ENCODE data around the gene ANXA1.
"Not testable (repeated sequence)": the region's sequence is repeated elsewhere in the genome, so short reads cannot be mapped to it uniquely, and the experiment has no call there.

Gene ANXA1

GRCh38 chr9:73170185-73170957, 18.7 kb downstream of the ANXA1 start:
- DNase-seq: no peak

- DNase-seq: no peak
Measured at GRCh38 chr9:73172901-73173215, 21.2 kb downstream of the ANXA1 start.

- DNase-seq: no peak
Measured at GRCh38 chr9:73173557-73174329, 22.1 kb downstream of the ANXA1 start.

GRCh38 chr9:73174330-73174980, 22.8 kb downstream of the ANXA1 start:
- no peak for DNase-seq

DNA sequence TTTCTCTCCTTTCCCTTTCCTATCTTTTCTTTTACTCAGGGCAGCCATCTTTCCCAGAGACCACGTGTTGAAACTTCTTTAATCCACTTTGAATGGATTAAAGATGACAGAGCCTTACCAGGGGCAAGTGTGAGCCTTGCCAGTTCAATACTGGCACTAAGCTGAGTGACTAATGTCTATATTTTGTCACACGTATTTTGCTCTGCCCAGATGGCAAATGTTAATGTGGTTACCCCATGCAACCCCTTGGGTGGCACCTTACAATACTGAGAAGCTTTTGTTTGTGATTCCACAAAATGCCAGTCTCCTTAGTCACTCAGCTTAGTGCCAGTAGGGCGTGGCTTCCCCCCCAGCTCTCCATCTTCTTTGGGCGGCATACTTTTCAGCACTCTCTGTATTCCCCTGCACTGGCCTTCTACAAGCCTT, 24.8 kb downstream of the ANXA1 start:
- DNase-seq: no peak

DNA sequence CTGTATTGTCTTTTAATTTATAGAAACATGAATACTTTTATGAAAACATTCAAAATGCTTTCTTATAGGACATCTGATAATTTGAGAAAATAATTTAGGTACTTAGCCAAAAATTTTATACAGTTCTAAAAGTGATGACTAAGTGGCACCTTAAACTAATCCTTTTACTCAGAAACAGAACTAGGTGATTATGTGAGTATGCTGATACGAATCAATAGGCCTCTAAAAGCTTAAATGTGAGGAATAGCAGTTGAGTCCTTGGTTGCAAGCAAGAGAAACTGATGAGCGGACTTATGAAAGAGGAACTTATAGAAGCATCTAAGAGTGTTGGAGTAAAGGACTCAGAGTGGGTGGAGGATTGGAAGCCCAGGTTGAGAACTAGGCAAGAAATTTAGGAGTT, 26.4 kb downstream of the ANXA1 start:
- DNase-seq: no peak

DNA sequence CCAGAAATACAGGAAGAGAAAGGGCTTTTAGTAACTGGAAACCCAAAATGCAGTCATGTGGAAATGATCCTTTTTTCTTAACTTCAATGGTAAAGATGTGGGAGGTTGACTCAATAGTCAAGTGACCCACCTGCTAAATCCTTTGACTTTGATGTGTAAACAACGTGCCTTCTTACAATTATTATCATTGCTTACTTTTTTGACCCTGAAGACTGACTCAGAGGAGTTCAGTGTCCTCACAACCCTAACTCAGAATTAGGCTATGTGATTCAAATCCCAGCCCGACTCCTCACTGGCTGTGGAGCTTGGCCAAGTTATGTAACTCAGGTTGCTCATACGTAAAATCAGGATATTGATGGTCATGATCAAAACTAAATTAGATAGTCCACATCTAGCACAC, 27.9 kb downstream of the ANXA1 start:
- DNase-seq: no peak

- no peak for DNase-seq
Measured at GRCh38 chr9:73180403-73180802, 28.7 kb downstream of the ANXA1 start.

GRCh38 chr9:73182928-73183327, 31.3 kb downstream of the ANXA1 start:
- no peak for DNase-seq

- no peak for DNase-seq
Measured at GRCh38 chr9:73183428-73183827, 31.8 kb downstream of the ANXA1 start.

DNA sequence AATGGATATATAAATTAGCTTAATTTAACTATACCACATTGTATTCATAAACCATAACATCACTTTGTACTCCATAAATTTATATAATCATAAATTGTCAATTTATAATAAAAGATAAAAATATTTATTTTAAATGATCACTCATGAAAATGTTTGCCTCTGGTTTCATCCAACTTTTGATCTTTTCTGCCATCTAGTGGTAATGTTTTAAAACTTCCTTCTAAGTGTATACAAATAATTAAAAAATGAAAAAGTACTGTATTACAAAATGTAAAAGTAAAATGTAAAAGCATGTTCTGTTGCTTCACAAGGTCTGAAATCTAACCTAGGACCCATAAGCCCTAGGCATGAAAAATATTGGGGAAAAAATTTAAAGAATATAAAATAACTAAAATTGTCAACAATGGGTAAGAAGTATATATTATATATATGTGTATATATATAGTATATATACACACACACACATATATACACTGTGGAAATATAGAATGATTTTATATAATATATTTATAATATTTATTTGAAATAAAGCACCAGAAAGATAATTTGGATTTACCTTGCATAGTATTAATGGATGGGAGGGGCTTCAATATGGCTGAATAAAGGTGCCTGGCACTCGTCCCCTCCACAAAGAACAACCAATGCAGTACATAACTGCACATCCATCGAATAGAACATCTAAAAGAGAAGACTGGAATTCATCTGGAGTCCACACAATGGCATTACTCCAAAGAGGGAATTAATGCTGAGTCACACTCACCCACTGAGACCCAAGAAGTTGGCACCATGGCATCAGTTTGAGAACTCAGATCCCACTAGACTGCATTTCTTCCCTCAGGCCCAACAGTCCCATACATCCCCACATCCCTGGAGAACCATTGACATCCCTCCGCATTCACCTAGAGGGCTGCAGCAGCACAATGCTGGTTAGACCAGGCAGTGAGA, 32.5 kb downstream of the ANXA1 start:
- no peak for DNase-seq

DNA sequence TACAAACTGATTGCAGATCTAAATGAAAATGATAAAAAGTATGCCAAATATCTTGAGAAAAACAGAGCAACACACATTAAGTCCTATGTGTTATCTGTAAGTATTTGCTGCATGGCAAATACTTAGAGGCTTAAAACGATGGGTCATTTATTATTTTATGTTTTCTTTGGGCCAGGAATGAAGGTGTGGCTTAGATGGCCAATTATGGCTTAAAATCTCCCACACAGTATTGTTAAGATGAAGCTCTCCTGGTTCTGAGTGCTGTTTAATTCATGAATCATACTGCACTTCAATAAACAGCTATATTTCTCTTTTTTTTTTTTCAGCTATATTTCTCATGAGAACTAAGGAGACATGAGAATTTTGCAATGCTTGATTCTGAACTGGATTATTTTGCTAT, 39.4 kb downstream of the ANXA1 start:
- not testable (repeated sequence) for DNase-seq

DNA sequence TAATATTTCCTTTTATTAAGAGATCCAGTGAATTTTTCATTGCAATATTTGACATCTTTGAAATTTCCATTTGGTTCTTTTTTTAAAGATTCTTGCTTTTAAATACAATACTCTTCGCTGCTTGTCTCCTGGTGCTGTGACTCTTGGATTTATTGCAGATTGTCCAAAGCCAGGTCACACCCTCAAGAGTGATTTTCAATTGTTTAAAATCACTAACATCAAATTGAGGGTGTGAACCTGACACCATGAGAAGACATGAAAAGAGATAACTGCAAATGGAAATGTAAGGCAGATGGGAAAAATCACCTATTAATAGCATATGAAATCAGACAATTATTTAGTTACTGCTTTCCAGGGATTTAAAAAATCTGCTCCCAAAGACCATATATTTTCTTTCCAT, 42.6 kb downstream of the ANXA1 start:
- no peak for DNase-seq

GRCh38 chr9:73199448-73199847, 47.8 kb downstream of the ANXA1 start:
- DNase-seq: no peak

DNA sequence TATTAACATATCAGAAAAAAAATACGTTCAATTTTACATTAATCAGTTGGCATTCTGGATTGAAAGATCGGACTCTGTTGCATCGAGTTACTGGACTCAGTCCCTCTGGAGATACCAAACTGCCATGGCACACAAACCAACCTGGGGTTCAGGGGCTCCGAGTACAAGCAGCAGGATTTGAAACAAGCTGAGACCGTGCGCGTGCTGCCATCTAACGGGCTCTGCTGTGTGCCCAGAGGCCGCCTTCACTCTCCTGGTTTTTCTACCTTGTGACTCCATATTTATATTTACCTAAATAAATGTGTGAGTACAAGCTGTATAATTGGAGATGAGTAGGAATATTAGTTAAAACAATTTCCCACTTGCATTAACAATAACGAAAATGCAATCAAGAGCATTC, 48.2 kb downstream of the ANXA1 start:
- DNase-seq: no peak

DNA sequence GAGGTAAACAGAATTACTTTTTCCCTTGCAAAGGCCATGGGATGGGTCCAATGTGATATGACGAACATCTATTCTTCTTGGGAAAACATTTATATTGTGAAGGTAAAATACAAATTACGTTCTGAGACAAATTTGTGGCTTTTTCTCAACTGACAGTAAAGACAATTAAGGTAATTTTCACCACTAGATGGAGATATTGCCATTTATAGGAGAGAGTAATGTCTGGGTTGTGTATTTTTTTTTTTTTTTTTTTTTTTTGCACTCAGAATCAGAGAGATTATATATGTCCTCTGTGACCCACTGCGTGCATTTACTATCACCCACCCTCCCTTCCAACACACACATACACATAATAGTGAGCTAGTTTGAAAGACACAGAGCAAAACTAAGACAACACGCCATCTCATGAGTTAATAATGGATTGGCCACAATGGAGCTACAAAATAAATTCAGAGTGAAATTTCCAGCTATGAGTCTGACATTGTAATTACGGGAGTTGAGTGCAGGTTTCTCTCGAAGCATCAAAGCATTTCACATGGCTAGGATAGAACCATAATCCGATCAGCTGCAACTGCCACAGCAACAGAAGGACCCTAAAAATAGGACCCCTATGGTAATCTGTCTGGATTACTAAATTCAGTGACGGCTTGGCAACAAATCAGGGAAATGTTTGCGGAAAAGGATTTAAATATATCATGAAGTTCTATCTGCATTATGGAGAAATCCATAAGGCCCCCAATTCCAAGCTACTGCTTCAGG, 49.2 kb downstream of the ANXA1 start:
- DNase-seq: no peak

DNA sequence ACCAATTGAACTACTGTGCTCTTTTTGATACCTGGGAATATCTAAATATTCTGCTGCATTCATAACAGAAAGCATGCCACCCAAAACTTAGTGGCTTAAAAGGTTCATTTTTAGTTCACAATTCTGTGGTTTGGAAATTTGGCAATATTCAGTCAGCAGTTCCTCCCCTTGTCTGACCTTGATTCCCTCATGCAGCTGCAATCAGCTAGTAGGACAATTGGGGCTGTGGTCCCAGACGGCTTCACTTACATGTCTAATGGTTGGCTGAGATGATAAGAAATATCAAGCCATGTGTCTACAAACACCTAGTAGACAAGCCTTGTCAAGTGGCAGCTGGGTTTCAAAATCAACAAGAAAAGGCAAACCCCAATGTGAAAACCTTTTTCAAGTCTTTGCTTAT, 51.3 kb downstream of the ANXA1 start:
- no peak for DNase-seq

DNA sequence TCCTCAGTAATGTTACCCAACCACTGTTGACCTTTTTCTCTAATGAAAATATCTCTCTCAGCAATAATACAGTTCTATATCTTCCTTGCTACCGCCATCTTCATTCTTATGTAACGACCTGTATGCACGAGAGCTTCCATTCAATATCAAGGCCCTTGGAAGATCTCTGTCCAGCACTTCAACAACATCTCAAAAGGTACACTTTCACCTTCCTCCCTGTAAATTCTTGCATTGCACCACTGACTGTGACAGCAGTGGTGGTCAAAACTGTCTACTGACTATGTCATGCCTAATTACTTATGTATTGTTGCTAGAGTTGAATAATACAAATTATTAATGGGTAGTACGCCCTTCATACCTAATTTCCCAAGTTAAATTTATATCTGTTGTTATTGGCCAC, 53.3 kb downstream of the ANXA1 start:
- DNase-seq: no peak

DNA sequence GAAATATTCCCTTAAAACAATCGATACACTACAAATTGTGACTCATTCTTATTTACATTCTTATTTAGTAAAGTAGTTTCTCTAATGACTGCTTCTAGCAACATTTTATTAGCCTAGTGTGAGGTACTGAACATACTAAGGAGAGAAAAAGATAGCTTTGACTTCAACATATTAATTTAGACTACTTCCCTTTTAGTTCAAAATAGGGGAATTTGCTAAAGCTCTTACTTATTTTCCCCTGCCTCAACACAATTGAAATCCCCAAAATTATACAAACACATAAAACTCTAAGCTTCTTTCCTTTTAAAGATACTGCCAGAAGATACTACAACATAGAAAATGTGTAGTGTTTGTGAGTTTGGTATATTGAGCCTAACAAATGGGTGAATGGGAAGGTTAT, 55.2 kb downstream of the ANXA1 start:
- no peak for DNase-seq

DNA sequence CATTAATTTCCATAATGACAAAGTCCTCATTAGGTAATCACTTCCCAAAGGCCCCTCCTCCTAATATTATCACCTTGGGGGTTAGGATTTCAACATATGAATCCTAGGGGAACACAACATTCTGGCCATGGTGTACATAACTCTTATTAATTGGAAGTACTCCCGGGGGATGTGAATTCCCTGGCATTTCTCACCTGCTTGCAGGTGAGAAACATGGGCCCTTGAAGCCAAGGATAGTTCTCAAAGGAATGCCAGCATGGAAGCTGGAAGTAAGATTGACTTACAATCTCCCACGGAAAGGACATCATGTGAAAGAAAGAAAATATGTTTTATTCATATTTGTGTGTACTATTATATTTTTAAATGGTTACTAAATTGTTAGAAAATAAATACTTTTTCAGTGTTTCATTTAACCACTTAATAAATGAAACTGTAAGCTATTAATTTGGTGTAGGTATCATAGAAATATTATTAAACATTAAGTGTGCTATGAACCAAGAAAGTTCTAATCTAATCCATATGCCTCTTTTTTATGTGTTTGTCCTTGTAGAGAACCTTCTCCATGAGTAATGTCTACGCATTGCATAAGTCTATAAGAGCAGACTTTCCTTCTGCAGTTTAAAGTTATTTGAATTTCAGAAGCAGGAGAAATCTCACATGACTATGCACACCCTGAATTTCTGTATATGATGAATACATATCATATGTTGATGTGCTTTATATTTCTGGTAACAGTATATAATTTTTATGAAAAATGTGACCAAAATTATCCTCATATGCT, 59.4 kb downstream of the ANXA1 start:
- DNase-seq: no peak

DNA sequence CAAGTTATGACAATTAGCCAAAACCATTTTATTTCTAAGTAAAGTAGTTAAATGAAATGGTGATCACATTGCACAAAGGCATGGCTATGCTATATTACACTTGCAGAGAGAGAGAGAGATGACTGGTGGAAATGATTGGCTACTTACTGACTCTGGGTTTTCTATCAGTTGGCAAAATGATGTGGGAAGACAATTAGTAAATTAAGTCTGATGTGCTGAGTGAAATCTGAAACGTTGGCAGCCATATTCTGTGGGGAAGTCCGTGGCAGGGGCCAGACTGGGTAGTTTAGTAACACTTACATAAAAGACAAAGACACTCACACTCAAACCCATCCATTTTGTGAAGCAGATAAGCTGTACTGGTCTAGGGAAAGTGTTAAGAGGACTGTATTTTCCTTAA, 61.6 kb downstream of the ANXA1 start:
- no peak for DNase-seq
